GM21717 (cell line): Measurements from ENCODE around the gene VARS2.
"Not testable (repeated sequence)": the region's sequence is repeated elsewhere in the genome, so short reads cannot be mapped to it uniquely, and the experiment has no call there.

ENCODE experiments used
- ATAC-seq: cut with Tn5 transposase; IDR thresholded peaks from one replicate; pipeline ENCODE4 v1.9.1; 2021; ENCODE audit warnings: mild to moderate bottlenecking, moderate library complexity; ENCODE audit not compliant: unreplicated experiment

The VARS2 gene

GRCh38 chr6:30898750-30899360 is 15.2 kb upstream of the VARS2 start:
- no peak for ATAC-seq

DNA sequence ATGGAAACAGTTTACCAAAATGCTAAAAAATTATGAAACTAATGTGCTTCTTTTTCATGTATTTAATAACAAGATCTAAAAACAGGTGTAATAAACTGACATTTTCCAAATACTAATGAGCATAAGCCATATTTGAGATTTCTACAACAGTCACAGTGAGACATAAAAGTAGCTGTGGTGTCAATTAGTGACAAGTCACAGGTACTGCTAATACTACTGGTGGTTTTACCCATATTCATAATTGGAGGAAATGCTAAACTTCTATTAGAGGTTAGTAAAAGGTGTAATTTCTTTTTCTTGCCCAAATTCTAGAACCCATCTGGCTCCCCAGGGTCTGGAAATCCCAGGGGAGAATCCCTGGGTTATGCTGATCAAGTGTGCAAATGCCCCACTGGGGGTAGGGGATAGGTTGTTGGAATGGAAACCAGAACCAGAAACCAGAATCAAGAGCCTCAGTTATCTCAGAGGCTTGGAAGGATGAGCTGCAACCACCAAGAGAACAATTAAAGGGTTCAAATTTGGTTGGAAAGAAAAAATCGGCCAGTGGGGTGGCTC is 13.1 kb upstream of the VARS2 start:
- no peak for ATAC-seq

- no peak for ATAC-seq
Measured at GRCh38 chr6:30901436-30901835, 12.6 kb upstream of the VARS2 start.

- ATAC-seq: not testable (repeated sequence)
Measured at GRCh38 chr6:30902196-30902595, 11.8 kb upstream of the VARS2 start.

DNA sequence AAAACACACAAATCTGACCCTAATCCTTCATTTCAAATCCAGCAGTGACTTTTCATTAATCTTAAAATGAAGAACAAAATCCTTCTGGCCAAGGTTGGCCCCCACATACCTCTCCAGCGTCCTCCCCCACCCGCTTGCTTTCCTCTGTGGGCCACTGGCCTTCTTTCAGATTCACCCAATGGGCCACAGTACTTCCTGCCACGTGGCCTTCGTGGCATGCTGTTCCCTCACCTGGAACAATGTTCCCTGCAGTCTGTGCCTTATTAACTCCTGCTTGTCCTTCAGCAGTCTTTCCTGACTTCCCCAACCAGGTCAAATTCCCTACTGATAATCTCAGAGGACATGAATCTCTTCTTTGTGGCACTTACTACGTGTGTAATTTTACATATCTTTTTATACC is 11.3 kb upstream of the VARS2 start:
- no peak for ATAC-seq

- no peak for ATAC-seq
Measured at GRCh38 chr6:30903236-30903635, 10.8 kb upstream of the VARS2 start.

DNA sequence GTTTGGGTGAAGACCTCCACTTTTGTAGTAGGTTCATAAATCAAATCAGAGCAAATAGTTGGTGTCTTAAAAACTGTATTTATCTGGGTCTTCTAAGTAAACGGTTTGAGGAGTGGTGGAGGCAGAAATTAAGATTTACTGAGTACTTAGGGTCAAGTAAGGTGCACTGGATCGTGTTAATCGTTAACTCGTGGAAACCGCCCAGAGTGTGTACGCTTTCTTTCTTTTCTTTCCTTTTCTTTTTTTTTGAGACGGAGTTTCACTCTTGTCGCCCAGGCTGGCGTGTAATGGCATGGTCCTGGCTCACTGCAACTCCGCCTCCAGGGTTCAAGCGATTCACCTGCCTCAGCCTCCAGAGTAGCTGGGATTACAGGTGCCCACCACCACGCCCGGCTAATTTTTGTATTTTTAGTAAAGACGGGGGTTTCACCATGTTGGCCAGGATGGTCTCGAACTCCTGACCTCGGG is 6.7 kb upstream of the VARS2 start:
- not testable (repeated sequence) for ATAC-seq

GRCh38 chr6:30907758-30908591 is 6.1 kb upstream of the VARS2 start, which contains the start of gene GTF2H4:
GTF2H4 (plus strand) TSS chr6:30908207.
- ATAC-seq: peak; percentile 77

DNA sequence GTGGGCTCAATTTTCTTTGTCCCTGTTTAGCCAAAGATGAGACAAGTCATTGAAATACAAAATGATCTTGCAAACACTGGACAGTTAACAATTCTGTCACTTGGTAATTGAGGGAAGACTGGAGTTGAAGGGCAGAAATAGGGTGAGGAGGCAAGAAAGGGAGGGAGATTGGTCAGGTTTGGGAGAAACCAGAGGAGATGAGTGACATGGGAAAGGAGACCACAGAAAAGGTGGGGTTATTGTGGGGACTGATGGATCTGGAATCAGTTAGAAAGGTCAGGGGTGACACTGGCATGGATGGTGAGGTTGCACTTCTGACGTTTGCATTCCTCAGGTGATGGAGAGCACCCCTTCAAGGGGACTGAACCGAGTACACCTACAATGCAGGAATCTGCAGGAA is 5.3 kb upstream of the VARS2 start:
- ATAC-seq: no peak

DNA sequence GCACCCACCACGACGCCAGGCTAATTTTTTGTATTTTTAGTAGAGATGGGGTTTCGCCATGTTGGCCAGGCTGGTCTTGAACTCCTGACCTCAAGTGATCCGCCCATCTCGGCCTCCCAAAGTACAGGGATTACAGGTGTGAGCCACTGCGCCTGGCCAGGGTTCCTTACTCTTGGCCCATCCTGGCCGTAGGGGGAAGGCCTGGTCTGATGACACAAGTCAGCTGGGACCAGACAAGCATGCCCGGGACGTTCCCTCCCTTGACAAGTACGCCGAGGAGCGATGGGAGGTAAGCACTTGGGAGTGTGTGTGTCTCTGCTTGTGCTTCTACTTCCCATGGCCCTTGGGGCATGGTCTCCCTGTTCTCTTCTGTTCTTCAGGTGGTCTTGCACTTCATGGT is 3.6 kb upstream of the VARS2 start:
- ATAC-seq: not testable (repeated sequence)

GRCh38 chr6:30912746-30913520 is 1.1 kb upstream of the VARS2 start:
- no peak for ATAC-seq

DNA sequence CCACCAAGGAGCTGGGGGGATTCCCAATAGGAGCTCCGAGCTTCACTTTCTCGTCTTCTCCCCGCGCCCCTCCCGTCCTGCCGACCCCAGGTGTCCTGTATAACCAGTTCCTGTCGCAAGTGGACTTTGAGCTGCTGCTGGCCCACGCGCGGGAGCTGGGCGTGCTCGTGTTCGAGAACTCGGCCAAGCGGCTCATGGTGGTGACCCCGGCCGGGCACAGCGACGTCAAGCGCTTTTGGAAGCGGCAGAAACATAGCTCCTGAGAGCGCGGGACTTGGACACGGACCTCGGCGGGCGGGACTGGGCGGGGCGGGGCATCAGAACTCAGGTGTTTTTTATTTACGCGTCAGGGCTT is 340 bp upstream of the VARS2 start:
- peak; percentile 16 for ATAC-seq

GRCh38 chr6:30914854-30915590 is 984 bp downstream of the VARS2 start:
- no peak for ATAC-seq

DNA sequence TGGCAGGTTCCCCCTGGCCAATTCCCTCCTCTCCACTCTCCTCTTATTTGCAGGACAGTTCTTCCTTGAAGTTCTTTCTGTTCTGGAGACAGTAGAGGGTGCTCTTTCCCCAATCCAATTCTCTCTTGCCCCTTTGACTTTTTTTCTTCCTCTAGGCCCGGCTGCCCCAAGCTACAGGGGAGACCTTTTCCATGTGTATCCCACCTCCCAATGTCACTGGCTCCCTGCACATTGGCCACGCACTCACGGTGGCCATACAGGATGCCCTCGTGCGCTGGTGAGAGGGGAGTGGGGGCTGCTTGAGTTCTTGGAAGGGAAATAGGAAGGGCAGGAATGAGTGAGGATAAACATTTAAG is 1.5 kb downstream of the VARS2 start:
- no peak for ATAC-seq

GRCh38 chr6:30917041-30917440 is 3.0 kb downstream of the VARS2 start:
- ATAC-seq: no peak

DNA sequence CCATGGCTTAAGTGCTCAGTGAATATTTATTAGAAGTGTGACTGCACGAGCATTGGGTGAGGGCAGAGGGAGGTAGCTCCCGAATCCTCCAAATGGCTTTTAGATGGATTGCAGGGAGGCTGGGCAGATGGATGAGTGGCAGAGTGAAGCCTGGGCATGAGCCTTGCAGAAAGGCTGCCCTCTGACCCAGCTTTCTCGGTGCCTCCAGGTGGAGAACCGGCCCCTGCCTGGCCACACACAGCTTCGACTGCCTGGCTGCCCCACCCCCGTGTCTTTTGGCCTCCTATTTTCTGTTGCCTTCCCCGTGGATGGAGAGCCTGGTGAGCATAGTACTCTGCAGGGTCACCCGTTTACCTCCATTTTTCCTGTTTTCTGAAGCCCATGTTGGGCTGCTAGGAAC is 3.4 kb downstream of the VARS2 start:
- ATAC-seq: no peak

DNA sequence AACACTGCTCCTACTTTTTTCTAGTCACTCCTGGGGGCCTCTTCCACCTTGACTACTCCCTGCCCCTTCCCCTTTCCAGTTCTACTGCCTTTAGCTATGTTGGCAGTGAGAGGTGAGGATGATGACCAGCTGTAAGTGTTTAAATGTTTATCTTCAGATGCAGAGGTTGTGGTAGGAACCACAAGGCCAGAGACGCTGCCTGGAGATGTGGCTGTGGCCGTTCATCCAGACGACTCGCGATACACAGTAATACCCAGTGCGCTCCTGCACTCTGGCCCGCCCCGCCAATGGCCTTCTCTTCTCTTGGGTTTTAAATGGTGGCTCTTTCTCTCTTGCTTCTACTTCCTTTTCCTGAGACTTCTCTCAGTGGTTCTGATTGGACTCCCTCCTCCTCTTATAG is 4.6 kb downstream of the VARS2 start:
- ATAC-seq: no peak

GRCh38 chr6:30922447-30922852 is 8.4 kb downstream of the VARS2 start:
- no peak for ATAC-seq

- ATAC-seq: not testable (repeated sequence)
Measured at GRCh38 chr6:30924040-30924627, 10.1 kb downstream of the VARS2 start.

DNA sequence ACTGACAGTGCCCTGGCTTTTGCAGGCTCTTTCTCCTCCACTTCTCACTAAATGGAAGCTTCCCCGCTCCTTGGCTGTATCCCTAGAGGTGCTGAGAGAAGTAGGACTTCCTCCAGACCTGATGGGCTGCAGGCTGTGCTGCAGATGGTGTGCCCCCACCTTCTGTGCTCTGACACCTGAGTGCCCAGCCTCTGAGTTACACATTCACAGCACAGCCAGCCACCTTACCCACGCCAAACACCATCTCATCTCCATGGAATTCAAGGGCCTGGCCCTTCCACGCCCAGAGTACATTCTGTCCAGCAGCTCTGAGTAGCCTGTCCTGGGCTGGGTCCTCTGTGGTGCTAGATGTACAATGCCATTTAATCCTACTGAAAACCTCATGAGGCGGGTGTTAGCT is 12.6 kb downstream of the VARS2 start:
- no peak for ATAC-seq
